K562 (cell line): ENCODE measurements around the gene TCF4. TPM values are rescaled to one million over a fixed set of nuclear protein-coding genes. Genes with fewer than 3 reads are reported as not detected.

Experiments
- CREBBP ChIP-seq: IDR thresholded peaks from one replicate; pipeline ENCODE4 v1.6.1; 2012; ENCODE audit warnings: low read depth, mild to moderate bottlenecking, control low read depth, inconsistent platforms, low read length
- E2F3 ChIP-seq: fragments of 250-450 bp; sonication (Bioruptor Pico); IDR thresholded peaks from 2 replicates; pipeline ENCODE4 v1.4.0; 2020; ENCODE audit warnings: mild to moderate bottlenecking
- EGR1 ChIP-seq: fragments of 450-650 bp; conservative IDR thresholded peaks from 2 replicates; pipeline ENCODE4 v1.6.1; 2017; ENCODE audit warnings: mild to moderate bottlenecking
- ELF1 ChIP-seq: fragments of 200-800 bp; sonication (Bioruptor generic); IDR thresholded peaks from 2 replicates; pipeline ENCODE4 v1.6.1; 2016; ENCODE audit warnings: missing genetic modification characterization, missing compliant biosample characterization
- ELF2 ChIP-seq: fragments of 250-450 bp; sonication (Bioruptor Pico); IDR thresholded peaks from 2 replicates; pipeline ENCODE4 v1.5.0; 2021; ENCODE audit warnings: mild to moderate bottlenecking
- GABPB1 ChIP-seq: sonication (generic); formaldehyde crosslinking; IDR thresholded peaks from 2 replicates; pipeline ENCODE4 v1.8.0; 2022; ENCODE audit warnings: mild to moderate bottlenecking, missing genetic modification reagents
- GTF3C2 ChIP-seq: IDR thresholded peaks from 3 replicates; pipeline ENCODE4 v1.6.1; 2011; ENCODE audit warnings: borderline replicate concordance, mild to moderate bottlenecking, moderate library complexity; ENCODE audit not compliant: insufficient read length; ENCODE audit errors: extremely low read depth
- HNRNPH1 ChIP-seq: fragments of 200-400 bp; formaldehyde crosslinking; optimal IDR thresholded peaks from 2 replicates; pipeline ENCODE3; 2017; ENCODE audit warnings: low read depth, mild to moderate bottlenecking, low read length, moderate library complexity
- ILF3 ChIP-seq: fragments of 450-650 bp; IDR thresholded peaks from 2 replicates; pipeline ENCODE4 v1.6.1; 2018; ENCODE audit warnings: antibody characterized with exemption, mild to moderate bottlenecking, moderate library complexity, borderline replicate concordance
- MAFF ChIP-seq: IDR thresholded peaks from 2 replicates; pipeline ENCODE4 v1.6.1; 2012; ENCODE audit warnings: low read length, improper control_type of control experiment
- NCOR1 ChIP-seq: fragments of 450-650 bp; IDR thresholded peaks from 2 replicates; pipeline ENCODE4 v1.6.1; 2016; ENCODE audit warnings: mild to moderate bottlenecking, moderate library complexity
- NONO ChIP-seq, 2 experiments: fragments of 200-400 bp in 1 of 2; fragments of 450-650 bp in 1 of 2; formaldehyde crosslinking in 1 of 2; IDR thresholded peaks; 2 replicates each; pipeline ENCODE4 v1.6.1; 2017; ENCODE audit warnings: low read depth in 2 of 2, mild to moderate bottlenecking in 2 of 2, moderate library complexity in 2 of 2, low read length in 1 of 2
- PCBP1 ChIP-seq: fragments of 200-400 bp; formaldehyde crosslinking; IDR thresholded peaks from 2 replicates; pipeline ENCODE4 v1.6.1; 2018; ENCODE audit warnings: mild to moderate bottlenecking, low read depth, low read length; ENCODE audit not compliant: poor library complexity, severe bottlenecking
- PHB ChIP-seq: fragments of 250-450 bp; sonication (Bioruptor Pico); IDR thresholded peaks from 2 replicates; pipeline ENCODE4 v1.5.0; 2021
- PHB2 ChIP-seq: fragments of 450-650 bp; IDR thresholded peaks from 2 replicates; pipeline ENCODE4 v1.6.1; 2017; ENCODE audit warnings: low read depth
- PHF20 ChIP-seq: fragments of 450-650 bp; IDR thresholded peaks from 2 replicates; pipeline ENCODE4 v1.6.1; 2018; ENCODE audit not compliant: partially characterized antibody
- SMAD3 ChIP-seq: fragments of 450-650 bp; formaldehyde crosslinking; conservative IDR thresholded peaks from 2 replicates; pipeline ENCODE4 v1.4.0; 2020; ENCODE audit warnings: mild to moderate bottlenecking
- XRCC5 ChIP-seq: fragments of 200-400 bp; formaldehyde crosslinking; IDR thresholded peaks from 2 replicates; pipeline ENCODE4 v1.6.1; 2017; ENCODE audit warnings: low read depth, mild to moderate bottlenecking, low read length
- ZBTB43 ChIP-seq: sonication (generic); formaldehyde crosslinking; IDR thresholded peaks from 2 replicates; pipeline ENCODE4 v1.8.0; 2023; ENCODE audit warnings: mild to moderate bottlenecking, missing genetic modification reagents
- ZNF282 ChIP-seq: sonication (generic); formaldehyde crosslinking; IDR thresholded peaks from 2 replicates; pipeline ENCODE4 v1.8.1; 2023; ENCODE audit warnings: missing genetic modification reagents
- ZNF589 ChIP-seq: fragments of 200-800 bp; sonication (Bioruptor generic); IDR thresholded peaks from 2 replicates; pipeline ENCODE4 v1.6.1; 2016; ENCODE audit warnings: low read depth, missing genetic modification characterization, missing compliant biosample characterization
- ZNF75A ChIP-seq: fragments of 450-650 bp; formaldehyde crosslinking; IDR thresholded peaks from 2 replicates; pipeline ENCODE4 v1.4.0; 2020; ENCODE audit warnings: mild to moderate bottlenecking
- ZNF77 ChIP-seq: fragments of 250-450 bp; sonication (Bioruptor Pico); IDR thresholded peaks from 2 replicates; pipeline ENCODE4 v1.5.0; 2020
- polyA plus RNA-seq, 8 experiments: library from polyadenylated mRNA; depleted of rRNA in 4 of 8; stranded (reverse) in 5 of 8; unstranded in 3 of 8; fragments of >200 nt; fragmentation: Nextera tagmentation in 2 of 8; fragmentation: Illumina TruSeq in 1 of 8; extraction: Ambion mirVana in 2 of 8; extraction: Trizol in 1 of 8; gene quantifications; 2 replicates each; pipeline versions ENCODE4 v1.2.1 to v1.2.3, GENCODE V29; 2011 to 2014; ENCODE audit warnings: inconsistent platforms in 1 of 8, missing spikeins in 1 of 8
- total RNA-seq, 7 experiments: library from RNA; depleted of rRNA in 6 of 7; stranded (reverse); fragments of >200 nt in 6 of 7; fragmentation: Illumina TruSeq in 2 of 7; extraction: Trizol in 2 of 7; gene quantifications; 2 replicates each; pipeline versions ENCODE4 v1.2.1 to v1.2.3, GENCODE V29; 2011 to 2021; ENCODE audit warnings: low replicate concordance in 1 of 7
- TF ChIP-seq, protein P1 (sequence below): fragments of 450-650 bp; IDR thresholded peaks from 2 replicates; pipeline ENCODE4 v1.7.0; 2016; ENCODE audit warnings: borderline replicate concordance
- TF ChIP-seq, protein P2 (sequence below): fragments of 450-650 bp; formaldehyde crosslinking; IDR thresholded peaks from 2 replicates; pipeline ENCODE4 v1.4.0; 2022; ENCODE audit warnings: mild to moderate bottlenecking, moderate library complexity

The TCF4 gene
- total and polyA plus RNA-seq, 9 of the 15 experiments (the other 6 are each of a cell fraction or from before 2014, with no cell fraction given): 4.8 to 24.7 (median 15.2) TPM

- TF ChIP-seq GTF3C2 (no peak), MAFF (no peak), PHB2 (no peak), SMAD3 (CRISPR knock-in tag) (no peak), PCBP1 (no peak), ZNF77 (no peak), ZNF75A (CRISPR knock-in tag) (no peak), PHF20 (no peak), ZNF282 (no peak), GABPB1 (CRISPR knock-in tag) (no peak), NONO (IDR thresholded peaks at IDR 0.05; ENCODE audit: low read depth in 2 of 2, low read length in 1 of 2) (no peak), PHB (no peak), ZNF589 (CRISPR knock-in tag) (no peak), EGR1 (0 out of 2 replicates have a peak, but pooled peaks have one; percentile 25), ZBTB43 (no peak), CREBBP (no peak), HNRNPH1 (no peak), E2F3 (CRISPR knock-in tag) (no peak), ILF3 (no peak), XRCC5 (no peak), ELF1 (tag) (no peak), NCOR1 (no peak), ELF2 (CRISPR knock-in tag) (no peak)
- TF ChIP-seq, protein P1, sequence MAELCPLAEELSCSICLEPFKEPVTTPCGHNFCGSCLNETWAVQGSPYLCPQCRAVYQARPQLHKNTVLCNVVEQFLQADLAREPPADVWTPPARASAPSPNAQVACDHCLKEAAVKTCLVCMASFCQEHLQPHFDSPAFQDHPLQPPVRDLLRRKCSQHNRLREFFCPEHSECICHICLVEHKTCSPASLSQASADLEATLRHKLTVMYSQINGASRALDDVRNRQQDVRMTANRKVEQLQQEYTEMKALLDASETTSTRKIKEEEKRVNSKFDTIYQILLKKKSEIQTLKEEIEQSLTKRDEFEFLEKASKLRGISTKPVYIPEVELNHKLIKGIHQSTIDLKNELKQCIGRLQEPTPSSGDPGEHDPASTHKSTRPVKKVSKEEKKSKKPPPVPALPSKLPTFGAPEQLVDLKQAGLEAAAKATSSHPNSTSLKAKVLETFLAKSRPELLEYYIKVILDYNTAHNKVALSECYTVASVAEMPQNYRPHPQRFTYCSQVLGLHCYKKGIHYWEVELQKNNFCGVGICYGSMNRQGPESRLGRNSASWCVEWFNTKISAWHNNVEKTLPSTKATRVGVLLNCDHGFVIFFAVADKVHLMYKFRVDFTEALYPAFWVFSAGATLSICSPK: no peak
- TF ChIP-seq, protein P2, sequence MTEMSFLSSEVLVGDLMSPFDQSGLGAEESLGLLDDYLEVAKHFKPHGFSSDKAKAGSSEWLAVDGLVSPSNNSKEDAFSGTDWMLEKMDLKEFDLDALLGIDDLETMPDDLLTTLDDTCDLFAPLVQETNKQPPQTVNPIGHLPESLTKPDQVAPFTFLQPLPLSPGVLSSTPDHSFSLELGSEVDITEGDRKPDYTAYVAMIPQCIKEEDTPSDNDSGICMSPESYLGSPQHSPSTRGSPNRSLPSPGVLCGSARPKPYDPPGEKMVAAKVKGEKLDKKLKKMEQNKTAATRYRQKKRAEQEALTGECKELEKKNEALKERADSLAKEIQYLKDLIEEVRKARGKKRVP (CRISPR knock-in tag): no peak
Observed at GRCh38 chr18:55405893-55406406, 182.0 kb downstream of the TCF4 start (continued).
